Measurements from ENCODE around the gene AGBL4.
"Not testable (repeated sequence)": the region's sequence is repeated elsewhere in the genome, so short reads cannot be mapped to it uniquely, and the experiment has no call there.

DNA sequence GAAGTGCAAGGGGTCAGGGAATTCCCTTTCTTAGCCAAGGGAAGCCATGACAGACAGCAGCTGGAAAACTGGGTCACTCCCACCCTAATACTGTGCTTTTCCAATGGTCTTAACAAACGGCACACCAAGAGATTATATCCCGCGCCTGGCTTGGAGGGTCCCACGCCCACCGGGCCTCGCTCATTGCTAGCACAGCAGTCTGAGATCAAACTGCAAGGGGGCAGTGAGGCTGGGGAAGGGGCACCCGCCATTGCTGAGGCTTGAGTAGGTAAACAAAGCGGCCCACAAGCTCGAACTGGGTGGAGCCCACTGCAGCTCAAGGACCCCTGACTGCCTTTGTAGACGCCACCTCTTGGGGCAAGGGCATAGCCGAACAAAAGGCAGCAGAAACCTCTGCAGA, 108.5 kb downstream of the AGBL4 start:
- TF ChIP-seq, protein P1, sequence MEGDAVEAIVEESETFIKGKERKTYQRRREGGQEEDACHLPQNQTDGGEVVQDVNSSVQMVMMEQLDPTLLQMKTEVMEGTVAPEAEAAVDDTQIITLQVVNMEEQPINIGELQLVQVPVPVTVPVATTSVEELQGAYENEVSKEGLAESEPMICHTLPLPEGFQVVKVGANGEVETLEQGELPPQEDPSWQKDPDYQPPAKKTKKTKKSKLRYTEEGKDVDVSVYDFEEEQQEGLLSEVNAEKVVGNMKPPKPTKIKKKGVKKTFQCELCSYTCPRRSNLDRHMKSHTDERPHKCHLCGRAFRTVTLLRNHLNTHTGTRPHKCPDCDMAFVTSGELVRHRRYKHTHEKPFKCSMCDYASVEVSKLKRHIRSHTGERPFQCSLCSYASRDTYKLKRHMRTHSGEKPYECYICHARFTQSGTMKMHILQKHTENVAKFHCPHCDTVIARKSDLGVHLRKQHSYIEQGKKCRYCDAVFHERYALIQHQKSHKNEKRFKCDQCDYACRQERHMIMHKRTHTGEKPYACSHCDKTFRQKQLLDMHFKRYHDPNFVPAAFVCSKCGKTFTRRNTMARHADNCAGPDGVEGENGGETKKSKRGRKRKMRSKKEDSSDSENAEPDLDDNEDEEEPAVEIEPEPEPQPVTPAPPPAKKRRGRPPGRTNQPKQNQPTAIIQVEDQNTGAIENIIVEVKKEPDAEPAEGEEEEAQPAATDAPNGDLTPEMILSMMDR (IDR thresholded peaks at IDR 0.05): not testable (repeated sequence)
- TF ChIP-seq POLR2AphosphoS5 (IDR thresholded peaks at IDR 0.05); POLR2A (IDR thresholded peaks at IDR 0.05; ENCODE audit: low read depth): not testable (repeated sequence)
